ENCODE results near the gene SLC19A1. TPM values are rescaled to one million over a fixed set of nuclear protein-coding genes. Genes with fewer than 3 reads are reported as not detected.

SLC19A1 gene
- total and polyA plus RNA-seq, 2 donors: 3.5 to 8.9 TPM

GRCh38 chr21:45454926-45455673, 87.1 kb downstream of the SLC19A1 start:
- H3K36me3 ChIP-seq (ENCODE audit: control insufficient read depth in 2 of 2, insufficient read depth in 2 of 2, low read length in 1 of 2): no peaks in the 10 kb centered on the region
- peaks cover 0 to 9% of the 10 kb centered on the region in 2 donors for H3K27me3 ChIP-seq (ENCODE audit: control insufficient read depth in 2 of 2, insufficient read depth in 1 of 2, low read length in 1 of 2)
- H3K4me1 ChIP-seq (ENCODE audit: control insufficient read depth in 2 of 2, insufficient read depth in 2 of 2, low read length in 2 of 2): peaks cover 0 to 16% of the 10 kb centered on the region in 2 donors
- no peak overlapping the region for H3K27ac ChIP-seq (ENCODE audit: low read depth in 1 of 2, low read length in 1 of 2)
- no peaks in the 10 kb centered on the region for H3K9me3 ChIP-seq (ENCODE audit: control insufficient read depth in 2 of 2, insufficient read depth in 1 of 2, low read length in 1 of 2)
- WGBS: 56% methylated on average over 23 of the region's 23 CpGs
- no peak for DNase-seq (ENCODE audit: low read depth in 6 of 9, low spot score in 9 of 9)
- no peak overlapping the region for H3K4me3 ChIP-seq (ENCODE audit: low read length in 2 of 2)

- no peak overlapping the region for H3K4me3 ChIP-seq (ENCODE audit: low read length in 2 of 2)
- peaks cover 0 to 9% of the 10 kb centered on the region in 2 donors for H3K27me3 ChIP-seq (ENCODE audit: control insufficient read depth in 2 of 2, insufficient read depth in 1 of 2, low read length in 1 of 2)
- DNase-seq (ENCODE audit: low read depth in 6 of 9, low spot score in 9 of 9): no peak
- no peaks in the 10 kb centered on the region for H3K36me3 ChIP-seq (ENCODE audit: control insufficient read depth in 2 of 2, insufficient read depth in 2 of 2, low read length in 1 of 2)
- H3K9me3 ChIP-seq (ENCODE audit: control insufficient read depth in 2 of 2, insufficient read depth in 1 of 2, low read length in 1 of 2): no peaks in the 10 kb centered on the region
- WGBS: 89% methylated on average over 24 of the region's 24 CpGs
- H3K27ac ChIP-seq (ENCODE audit: low read depth in 1 of 2, low read length in 1 of 2): no peak overlapping the region
- peaks cover 0 to 16% of the 10 kb centered on the region in 2 donors for H3K4me1 ChIP-seq (ENCODE audit: control insufficient read depth in 2 of 2, insufficient read depth in 2 of 2, low read length in 2 of 2)
Measured at GRCh38 chr21:45454060-45454925, 87.9 kb downstream of the SLC19A1 start.

- DNase-seq (ENCODE audit: low read depth in 6 of 9, low spot score in 9 of 9): no peak
- peaks cover 0 to 16% of the 10 kb centered on the region in 2 donors for H3K4me1 ChIP-seq (ENCODE audit: control insufficient read depth in 2 of 2, insufficient read depth in 2 of 2, low read length in 2 of 2)
- no peak overlapping the region for H3K27ac ChIP-seq (ENCODE audit: low read depth in 1 of 2, low read length in 1 of 2)
- no peak overlapping the region for H3K4me3 ChIP-seq (ENCODE audit: low read length in 2 of 2)
- no peaks in the 10 kb centered on the region for H3K36me3 ChIP-seq (ENCODE audit: control insufficient read depth in 2 of 2, insufficient read depth in 2 of 2, low read length in 1 of 2)
- peaks cover 0 to 9% of the 10 kb centered on the region in 2 donors for H3K27me3 ChIP-seq (ENCODE audit: control insufficient read depth in 2 of 2, insufficient read depth in 1 of 2, low read length in 1 of 2)
- H3K9me3 ChIP-seq (ENCODE audit: control insufficient read depth in 2 of 2, insufficient read depth in 1 of 2, low read length in 1 of 2): no peaks in the 10 kb centered on the region
- 92% methylated on average over 13 of the region's 13 CpGs for WGBS
Measured at GRCh38 chr21:45453308-45453950, 88.8 kb downstream of the SLC19A1 start.

- Histone ChIP-seq H3K4me3 (ENCODE audit: low read length in 2 of 2) (no peak overlapping the region), H3K27ac (ENCODE audit: low read depth in 1 of 2, low read length in 1 of 2) (no peak overlapping the region), H3K36me3 (ENCODE audit: control insufficient read depth in 2 of 2, insufficient read depth in 2 of 2, low read length in 1 of 2) (no peaks in the 10 kb centered on the region), H3K27me3 (ENCODE audit: control insufficient read depth in 2 of 2, insufficient read depth in 1 of 2, low read length in 1 of 2) (peaks cover 0 to 9% of the 10 kb centered on the region in 2 donors), H3K4me1 (ENCODE audit: control insufficient read depth in 2 of 2, insufficient read depth in 2 of 2, low read length in 2 of 2) (peaks cover 0 to 16% of the 10 kb centered on the region in 2 donors), H3K9me3 (ENCODE audit: control insufficient read depth in 2 of 2, insufficient read depth in 1 of 2, low read length in 1 of 2) (no peaks in the 10 kb centered on the region)
- WGBS: 98% methylated on average over 7 of the region's 7 CpGs
- no peak for DNase-seq (ENCODE audit: low read depth in 6 of 9, low spot score in 9 of 9)
Measured at GRCh38 chr21:45452696-45453307, 89.4 kb downstream of the SLC19A1 start.

- Histone ChIP-seq H3K27ac (ENCODE audit: low read depth in 1 of 2, low read length in 1 of 2) (peak overlapping the region in 1 of 2 donors; percentile 9), H3K9me3 (ENCODE audit: control insufficient read depth in 2 of 2, insufficient read depth in 1 of 2, low read length in 1 of 2) (no peaks in the 10 kb centered on the region), H3K4me3 (ENCODE audit: low read length in 2 of 2) (no peak overlapping the region), H3K36me3 (ENCODE audit: control insufficient read depth in 2 of 2, insufficient read depth in 2 of 2, low read length in 1 of 2) (no peaks in the 10 kb centered on the region), H3K4me1 (ENCODE audit: control insufficient read depth in 2 of 2, insufficient read depth in 2 of 2, low read length in 2 of 2) (peaks cover 0 to 16% of the 10 kb centered on the region in 2 donors), H3K27me3 (ENCODE audit: control insufficient read depth in 2 of 2, insufficient read depth in 1 of 2, low read length in 1 of 2) (peaks cover 0 to 9% of the 10 kb centered on the region in 2 donors)
- 92% methylated on average over 12 of the region's 12 CpGs for WGBS
- no peak for DNase-seq (ENCODE audit: low read depth in 6 of 9, low spot score in 9 of 9)
Measured at GRCh38 chr21:45451771-45452182, 90.5 kb downstream of the SLC19A1 start.

GRCh38 chr21:45451091-45451740, 91.0 kb downstream of the SLC19A1 start:
- H3K27me3 ChIP-seq (ENCODE audit: control insufficient read depth in 2 of 2, insufficient read depth in 1 of 2, low read length in 1 of 2): peaks cover 0 to 9% of the 10 kb centered on the region in 2 donors
- peaks cover 0 to 16% of the 10 kb centered on the region in 2 donors for H3K4me1 ChIP-seq (ENCODE audit: control insufficient read depth in 2 of 2, insufficient read depth in 2 of 2, low read length in 2 of 2)
- no peaks in the 10 kb centered on the region for H3K36me3 ChIP-seq (ENCODE audit: control insufficient read depth in 2 of 2, insufficient read depth in 2 of 2, low read length in 1 of 2)
- no peak overlapping the region for H3K4me3 ChIP-seq (ENCODE audit: low read length in 2 of 2)
- 75% methylated on average over 20 of the region's 20 CpGs for WGBS
- no peaks in the 10 kb centered on the region for H3K9me3 ChIP-seq (ENCODE audit: control insufficient read depth in 2 of 2, insufficient read depth in 1 of 2, low read length in 1 of 2)
- DNase-seq (ENCODE audit: low read depth in 6 of 9, low spot score in 9 of 9): no peak
- H3K27ac ChIP-seq (ENCODE audit: low read depth in 1 of 2, low read length in 1 of 2): no peak overlapping the region

GRCh38 chr21:45450423-45451090, 91.7 kb downstream of the SLC19A1 start:
- Histone ChIP-seq H3K9me3 (ENCODE audit: control insufficient read depth in 2 of 2, insufficient read depth in 1 of 2, low read length in 1 of 2) (no peaks in the 10 kb centered on the region), H3K4me1 (ENCODE audit: control insufficient read depth in 2 of 2, insufficient read depth in 2 of 2, low read length in 2 of 2) (peaks cover 0 to 15% of the 10 kb centered on the region in 2 donors), H3K27me3 (ENCODE audit: control insufficient read depth in 2 of 2, insufficient read depth in 1 of 2, low read length in 1 of 2) (peaks cover 0 to 9% of the 10 kb centered on the region in 2 donors), H3K4me3 (ENCODE audit: low read length in 2 of 2) (no peak overlapping the region), H3K27ac (ENCODE audit: low read depth in 1 of 2, low read length in 1 of 2) (no peak overlapping the region), H3K36me3 (ENCODE audit: control insufficient read depth in 2 of 2, insufficient read depth in 2 of 2, low read length in 1 of 2) (no peaks in the 10 kb centered on the region)
- WGBS: 93% methylated on average over 24 of the region's 24 CpGs
- DNase-seq (ENCODE audit: low read depth in 6 of 9, low spot score in 9 of 9): no peak

Data from thymus (tissue), 11 donors.